ENCODE data around the gene NCAN.

NCAN gene

GRCh38 chr19:19167612-19168011, 44.1 kb upstream of the NCAN start:
- Histone ChIP-seq H3K4me1 (ENCODE audit: insufficient read depth, low read length, severe bottlenecking) (peaks cover 91% of the 10 kb centered on the region), H3K27ac (ENCODE audit: low read depth, low read length, poor library complexity, severe bottlenecking) (peak overlapping the region; percentile 97), H3K36me3 (ENCODE audit: insufficient read depth, low read length) (peaks cover 15% of the 10 kb centered on the region; the same call in 1 of the 2 replicates), H4K20me1 (ENCODE audit: insufficient read depth, low read length) (no peaks in the 10 kb centered on the region), H2AFZ (ENCODE audit: low read length) (no peak overlapping the region), H3K4me3 (ENCODE audit: low read depth, low read length, poor library complexity, severe bottlenecking) (peak overlapping the region; percentile 93), H3K4me2 (ENCODE audit: low read length) (peak overlapping the region; percentile 95), H3K9ac (ENCODE audit: low read length) (peak overlapping the region; percentile 96), H3K9me3 (ENCODE audit: low read length) (no peaks in the 10 kb centered on the region), H3K79me2 (ENCODE audit: insufficient read depth, low read length) (peaks cover 16% of the 10 kb centered on the region), H3K27me3 (ENCODE audit: insufficient read depth, low read length) (no peaks in the 10 kb centered on the region), H3F3A (ENCODE audit: insufficient read depth, low read length) (no peaks in the 10 kb centered on the region; the same call in 1 of the 2 replicates), H3K9me2 (ENCODE audit: low read depth, low read length) (no peaks in the 10 kb centered on the region)
- no peak for TF ChIP-seq EZH2 (IDR thresholded peaks at IDR 0.05; ENCODE audit: borderline replicate concordance, low read length)
- TF ChIP-seq CTCF (IDR thresholded peaks at IDR 0.05; ENCODE audit: low read length): no peak

- H3K4me3 ChIP-seq (ENCODE audit: low read depth, low read length, poor library complexity, severe bottlenecking): peak overlapping the region; percentile 93
- no peaks in the 10 kb centered on the region for H4K20me1 ChIP-seq (ENCODE audit: insufficient read depth, low read length)
- peaks cover 75% of the 10 kb centered on the region for H3K4me1 ChIP-seq (ENCODE audit: insufficient read depth, low read length, severe bottlenecking)
- H3K27me3 ChIP-seq (ENCODE audit: insufficient read depth, low read length): no peaks in the 10 kb centered on the region
- H3K4me2 ChIP-seq (ENCODE audit: low read length): peak overlapping the region; percentile 95
- peak overlapping the region; percentile 97 for H3K27ac ChIP-seq (ENCODE audit: low read depth, low read length, poor library complexity, severe bottlenecking)
- no peaks in the 10 kb centered on the region; the same call in 1 of the 2 replicates for H3F3A ChIP-seq (ENCODE audit: insufficient read depth, low read length)
- peaks cover 15% of the 10 kb centered on the region; the same call in 1 of the 2 replicates for H3K36me3 ChIP-seq (ENCODE audit: insufficient read depth, low read length)
- no peak overlapping the region for H2AFZ ChIP-seq (ENCODE audit: low read length)
- TF ChIP-seq CTCF (IDR thresholded peaks at IDR 0.05; ENCODE audit: low read length) (no peak), EZH2 (IDR thresholded peaks at IDR 0.05; ENCODE audit: borderline replicate concordance, low read length) (no peak)
- H3K79me2 ChIP-seq (ENCODE audit: insufficient read depth, low read length): peaks cover 16% of the 10 kb centered on the region
- H3K9me2 ChIP-seq (ENCODE audit: low read depth, low read length): no peaks in the 10 kb centered on the region
- peak overlapping the region; percentile 96 for H3K9ac ChIP-seq (ENCODE audit: low read length)
- no peaks in the 10 kb centered on the region for H3K9me3 ChIP-seq (ENCODE audit: low read length)
Measured at GRCh38 chr19:19169236-19170052, 42.3 kb upstream of the NCAN start.

- Histone ChIP-seq H3K27ac (ENCODE audit: low read depth, low read length, poor library complexity, severe bottlenecking) (peak within 1 kb of the TSS; percentile 97), H3K4me1 (ENCODE audit: insufficient read depth, low read length, severe bottlenecking) (peaks cover 72% of the 10 kb centered on the region), H3K27me3 (ENCODE audit: insufficient read depth, low read length) (no peaks in the 10 kb centered on the region), H3F3A (ENCODE audit: insufficient read depth, low read length) (no peaks in the 10 kb centered on the region), H3K9ac (ENCODE audit: low read length) (peak within 1 kb of the TSS; percentile 96), H4K20me1 (ENCODE audit: insufficient read depth, low read length) (no peaks in the 10 kb centered on the region), H3K4me3 (ENCODE audit: low read depth, low read length, poor library complexity, severe bottlenecking) (peak within 1 kb of the TSS; percentile 93), H3K4me2 (ENCODE audit: low read length) (peak within 1 kb of the TSS; percentile 95), H2AFZ (ENCODE audit: low read length) (no peak within 1 kb of the TSS), H3K9me2 (ENCODE audit: low read depth, low read length) (no peaks in the 10 kb centered on the region), H3K36me3 (ENCODE audit: insufficient read depth, low read length) (peaks cover 15% of the 10 kb centered on the region; the same call in 1 of the 2 replicates), H3K79me2 (ENCODE audit: insufficient read depth, low read length) (peaks cover 16% of the 10 kb centered on the region), H3K9me3 (ENCODE audit: low read length) (no peaks in the 10 kb centered on the region)
- TF ChIP-seq EZH2 (IDR thresholded peaks at IDR 0.05; ENCODE audit: borderline replicate concordance, low read length): no peak
- TF ChIP-seq CTCF (IDR thresholded peaks at IDR 0.05; ENCODE audit: low read length): no peak
Measured at GRCh38 chr19:19170053-19170872, 41.5 kb upstream of the NCAN start, which contains the start of gene MEF2B. MEF2B (minus strand) TSS chr19:19170263; CDS start chr19:19150735, 19,528 bp downstream.

Measured in OCI-LY1 (cell line).